DND-41 (cell line): Measurements from ENCODE around the gene MAB21L2.

ENCODE experiments used
- ATAC-seq: fragments of 200-7000 bp; cut with Tn5 transposase; 3 replicates; pipeline ENCODE4 v1.9.1; 2021; ENCODE audit warnings: low read depth; ENCODE audit not compliant: insufficient read depth
- DNase-seq: peaks from one replicate; pipeline ENCODE4 v3.0.0-alpha.2; 2020
- H2AFZ ChIP-seq: 2 replicates; pipeline ENCODE4 v1.6.0; 2012; ENCODE audit warnings: low read depth, low read length
- H3K27ac ChIP-seq: 2 replicates; pipeline ENCODE4 v1.5.1; 2012; ENCODE audit warnings: low read length, inconsistent platforms
- H3K27me3 ChIP-seq: fragments of 200-600 bp; sonication (generic); 2 replicates; pipeline ENCODE4 v1.6.0; 2012; ENCODE audit warnings: low read length, mild to moderate bottlenecking, inconsistent platforms; ENCODE audit not compliant: insufficient read depth, poor library complexity
- H3K36me3 ChIP-seq: 2 replicates; pipeline ENCODE4 v1.5.1; 2012; ENCODE audit warnings: low read length, inconsistent platforms; ENCODE audit not compliant: insufficient read depth
- H3K4me1 ChIP-seq: 2 replicates; pipeline ENCODE4 v1.5.1; 2012; ENCODE audit warnings: mild to moderate bottlenecking, low read length; ENCODE audit not compliant: insufficient read depth
- H3K4me2 ChIP-seq: 2 replicates; pipeline ENCODE4 v1.6.0; 2012; ENCODE audit warnings: mild to moderate bottlenecking, moderate library complexity, low read length, inconsistent platforms; ENCODE audit not compliant: insufficient read depth
- H3K4me3 ChIP-seq, 2 experiments: fragments of 200-600 bp in 1 of 2; shearing (Covaris generic) in 1 of 2; 2 replicates each; pipeline ENCODE4 v1.5.1; 2012 to 2016; ENCODE audit warnings: inconsistent platforms in 2 of 2, low read length in 2 of 2, mild to moderate bottlenecking in 2 of 2, low read depth in 1 of 2, moderate library complexity in 1 of 2
- H3K79me2 ChIP-seq: 2 replicates; pipeline ENCODE4 v1.6.0; 2012; ENCODE audit warnings: low read length, inconsistent platforms; ENCODE audit not compliant: insufficient read depth
- H3K9ac ChIP-seq: 2 replicates; pipeline ENCODE4 v1.6.0; 2012; ENCODE audit warnings: low read depth, mild to moderate bottlenecking, inconsistent platforms, low read length, moderate library complexity
- H3K9me3 ChIP-seq: 2 replicates; pipeline ENCODE4 v1.5.1; 2012; ENCODE audit warnings: low read length, moderate library complexity, mild to moderate bottlenecking, inconsistent platforms; ENCODE audit not compliant: insufficient read depth, severe bottlenecking
- H4K20me1 ChIP-seq: 2 replicates; pipeline ENCODE4 v1.6.0; 2012; ENCODE audit warnings: low read length; ENCODE audit not compliant: insufficient read depth
- EZH2 ChIP-seq: IDR thresholded peaks from 3 replicates; pipeline ENCODE4 v1.6.1; 2012; ENCODE audit warnings: borderline replicate concordance, low read depth, mild to moderate bottlenecking, moderate library complexity, low read length, inconsistent platforms; ENCODE audit not compliant: severe bottlenecking
- TF ChIP-seq, protein P1 (sequence below): IDR thresholded peaks from 2 replicates; pipeline ENCODE4 v1.5.1; 2012; ENCODE audit warnings: borderline replicate concordance, low read length, moderate library complexity, mild to moderate bottlenecking; ENCODE audit not compliant: poor library complexity, severe bottlenecking; ENCODE audit errors: extremely low read depth

MAB21L2 gene

DNA sequence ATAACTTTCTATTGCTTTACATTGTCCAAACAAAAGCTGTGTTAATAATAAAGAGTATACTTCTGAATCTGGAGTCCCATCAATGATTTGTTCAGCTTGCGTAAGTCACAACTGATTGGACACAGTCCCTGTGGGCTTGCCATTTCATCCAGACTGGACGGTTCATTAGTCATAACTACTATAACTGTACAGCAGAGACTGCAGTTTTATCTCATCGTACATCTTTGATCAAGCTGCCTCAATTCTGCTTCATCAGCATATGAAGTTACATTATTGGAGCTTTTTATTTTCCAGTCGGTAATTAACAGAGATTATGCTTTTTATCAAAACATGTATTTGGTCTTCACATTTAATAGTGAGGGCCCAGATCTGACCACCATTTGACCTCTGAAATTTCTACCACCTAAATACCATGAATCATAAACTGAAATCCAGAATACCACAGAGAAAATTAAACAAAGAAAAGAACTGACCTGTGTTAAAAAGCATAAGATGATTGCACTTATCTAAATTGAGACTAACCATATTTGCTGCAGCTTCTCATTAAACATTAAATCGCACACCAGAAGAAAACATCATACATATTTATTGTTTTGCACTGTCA, 12.5 kb upstream of the MAB21L2 start:
- Histone ChIP-seq H3K4me1 (no peaks in the 10 kb centered on the region), H3K27me3 (no peaks in the 10 kb centered on the region), H3K9ac (no peak overlapping the region), H3K36me3 (peaks cover 5% of the 10 kb centered on the region; the same call in 1 of the 2 replicates), H2AFZ (no peak overlapping the region), H3K79me2 (no peaks in the 10 kb centered on the region), H3K9me3 (no peaks in the 10 kb centered on the region), H3K4me2 (no peak overlapping the region), H3K27ac (no peak overlapping the region), H4K20me1 (no peaks in the 10 kb centered on the region), H3K4me3 (no peak overlapping the region)
- no peak for ATAC-seq
- no peak for TF ChIP-seq EZH2
- TF ChIP-seq, protein P1, sequence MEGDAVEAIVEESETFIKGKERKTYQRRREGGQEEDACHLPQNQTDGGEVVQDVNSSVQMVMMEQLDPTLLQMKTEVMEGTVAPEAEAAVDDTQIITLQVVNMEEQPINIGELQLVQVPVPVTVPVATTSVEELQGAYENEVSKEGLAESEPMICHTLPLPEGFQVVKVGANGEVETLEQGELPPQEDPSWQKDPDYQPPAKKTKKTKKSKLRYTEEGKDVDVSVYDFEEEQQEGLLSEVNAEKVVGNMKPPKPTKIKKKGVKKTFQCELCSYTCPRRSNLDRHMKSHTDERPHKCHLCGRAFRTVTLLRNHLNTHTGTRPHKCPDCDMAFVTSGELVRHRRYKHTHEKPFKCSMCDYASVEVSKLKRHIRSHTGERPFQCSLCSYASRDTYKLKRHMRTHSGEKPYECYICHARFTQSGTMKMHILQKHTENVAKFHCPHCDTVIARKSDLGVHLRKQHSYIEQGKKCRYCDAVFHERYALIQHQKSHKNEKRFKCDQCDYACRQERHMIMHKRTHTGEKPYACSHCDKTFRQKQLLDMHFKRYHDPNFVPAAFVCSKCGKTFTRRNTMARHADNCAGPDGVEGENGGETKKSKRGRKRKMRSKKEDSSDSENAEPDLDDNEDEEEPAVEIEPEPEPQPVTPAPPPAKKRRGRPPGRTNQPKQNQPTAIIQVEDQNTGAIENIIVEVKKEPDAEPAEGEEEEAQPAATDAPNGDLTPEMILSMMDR = no peak
- no peak for DNase-seq

DNA sequence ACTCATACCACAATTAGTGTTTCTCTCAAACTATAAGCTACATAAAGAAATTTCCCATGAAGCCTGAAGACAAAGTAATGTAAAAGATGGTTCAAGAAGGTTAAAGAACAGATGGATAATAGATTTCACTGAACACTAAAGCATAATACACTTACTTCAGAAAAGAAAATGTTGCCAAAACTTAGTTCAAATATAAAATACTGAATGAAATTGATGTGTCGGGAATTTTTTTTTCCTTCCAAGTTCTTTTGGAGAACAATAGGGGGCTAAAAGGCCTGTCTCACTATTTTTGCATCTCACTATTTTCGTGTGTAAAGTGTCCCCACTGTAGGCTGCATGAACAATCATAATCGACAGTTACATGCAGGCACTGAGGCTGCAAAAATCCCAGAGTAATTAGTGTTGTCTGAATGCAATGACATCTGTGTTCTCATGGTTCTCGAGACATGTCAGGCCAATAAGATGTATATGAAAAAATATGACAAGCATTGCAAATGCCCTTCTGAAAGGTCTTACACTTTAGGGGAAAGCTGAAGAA, 11.9 kb upstream of the MAB21L2 start:
- no peak overlapping the region for H3K4me2 ChIP-seq
- no peaks in the 10 kb centered on the region for H4K20me1 ChIP-seq
- TF ChIP-seq EZH2 = no peak
- TF ChIP-seq, protein P1 = no peak
- H3K27me3 ChIP-seq = no peaks in the 10 kb centered on the region
- no peaks in the 10 kb centered on the region for H3K79me2 ChIP-seq
- H3K27ac ChIP-seq = no peak overlapping the region
- peaks cover 2% of the 10 kb centered on the region; the same call in 1 of the 2 replicates for H3K36me3 ChIP-seq
- H3K9me3 ChIP-seq = no peaks in the 10 kb centered on the region
- no peaks in the 10 kb centered on the region for H3K4me1 ChIP-seq
- H2AFZ ChIP-seq = no peak overlapping the region
- H3K4me3 ChIP-seq = no peak overlapping the region
- ATAC-seq (no peak), DNase-seq (no peak)
- no peak overlapping the region for H3K9ac ChIP-seq

DNA sequence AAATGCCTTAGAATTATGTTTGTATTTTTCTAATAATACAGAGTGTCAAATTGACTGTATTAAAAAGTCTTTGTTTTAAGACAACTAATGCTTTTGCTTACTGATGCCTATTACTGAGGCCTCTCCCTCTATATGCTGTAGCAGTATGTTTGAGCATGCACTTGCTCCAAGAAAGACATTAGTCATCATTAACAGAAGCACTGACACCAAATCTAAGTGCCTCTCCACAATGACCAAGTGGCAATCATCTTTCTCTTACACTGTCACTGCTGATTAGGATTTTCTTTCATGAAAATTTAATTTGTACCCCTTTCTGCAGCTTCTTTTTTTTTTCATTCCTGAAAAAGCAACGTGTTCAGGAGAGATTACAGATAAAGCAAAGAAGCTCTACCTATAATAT, 11.1 kb upstream of the MAB21L2 start:
- no peaks in the 10 kb centered on the region for H3K36me3 ChIP-seq
- no peaks in the 10 kb centered on the region for H3K9me3 ChIP-seq
- no peaks in the 10 kb centered on the region for H3K79me2 ChIP-seq
- DNase-seq (no peak), ATAC-seq (no peak)
- no peaks in the 10 kb centered on the region for H3K27me3 ChIP-seq
- no peak overlapping the region for H3K9ac ChIP-seq
- H2AFZ ChIP-seq = no peak overlapping the region
- H3K4me2 ChIP-seq = no peak overlapping the region
- H4K20me1 ChIP-seq = no peaks in the 10 kb centered on the region
- no peak overlapping the region for H3K27ac ChIP-seq
- no peak overlapping the region for H3K4me3 ChIP-seq
- TF ChIP-seq, protein P1 = no peak
- TF ChIP-seq EZH2 = no peak
- no peaks in the 10 kb centered on the region for H3K4me1 ChIP-seq
